IPS-18c (cell line): ENCODE results near the gene ZDHHC9.
"Not testable (repeated sequence)": the region's sequence is repeated elsewhere in the genome, so short reads cannot be mapped to it uniquely, and the experiment has no call there.

Source experiments
- H3K4me3 ChIP-seq: 2 replicates; pipeline ENCODE4 v1.7.0; 2013; ENCODE audit warnings: low read depth, mild to moderate bottlenecking, low read length, moderate library complexity; ENCODE audit not compliant: insufficient read depth
- H3K9me3 ChIP-seq: one replicate; pipeline ENCODE4 v1.6.1; 2013; ENCODE audit warnings: mild to moderate bottlenecking, low read length, moderate library complexity; ENCODE audit not compliant: control insufficient read depth, insufficient read depth

Gene ZDHHC9

GRCh38 chrX:129843459-129844306 is at the start of gene ZDHHC9:
ZDHHC9 (minus strand) TSS chrX:129843886; CDS start chrX:129841945, 1,941 bp downstream.
- H3K9me3 ChIP-seq = peaks cover 17% of the 10 kb centered on the region
- H3K4me3 ChIP-seq = peak within 1 kb of the TSS; percentile 63

- Histone ChIP-seq H3K9me3 (no peaks in the 10 kb centered on the region), H3K4me3 (no peak overlapping the region)
Measured at GRCh38 chrX:129877401-129877800, 33.7 kb upstream of the ZDHHC9 start.

DNA sequence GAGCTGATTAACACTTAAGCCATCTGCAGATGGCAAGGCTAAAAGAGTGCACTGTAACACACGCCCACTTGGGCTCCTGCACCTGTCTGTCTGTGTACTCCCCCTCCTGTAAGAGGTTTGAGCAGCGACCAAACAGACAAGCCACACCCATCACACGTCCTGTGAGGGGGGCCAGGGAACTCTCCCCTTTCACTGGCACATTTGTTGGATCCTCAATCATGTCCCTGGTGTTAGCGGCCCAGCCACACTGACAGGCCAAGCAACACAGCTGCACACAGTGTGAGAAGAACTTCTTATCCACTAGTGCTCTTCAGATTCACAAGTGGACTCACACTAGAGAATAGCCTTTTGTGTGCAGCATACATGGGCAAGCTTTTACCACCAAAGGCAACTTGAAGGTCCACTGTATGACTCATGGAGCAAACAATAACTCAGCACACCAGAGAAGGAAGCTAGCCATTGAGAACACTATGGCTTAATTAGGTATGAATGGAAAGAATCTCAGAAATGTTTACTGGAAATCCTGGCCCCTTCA is 33.2 kb upstream of the ZDHHC9 start:
- no peaks in the 10 kb centered on the region for H3K9me3 ChIP-seq
- no peak overlapping the region; the same call in 1 of the 2 replicates for H3K4me3 ChIP-seq

DNA sequence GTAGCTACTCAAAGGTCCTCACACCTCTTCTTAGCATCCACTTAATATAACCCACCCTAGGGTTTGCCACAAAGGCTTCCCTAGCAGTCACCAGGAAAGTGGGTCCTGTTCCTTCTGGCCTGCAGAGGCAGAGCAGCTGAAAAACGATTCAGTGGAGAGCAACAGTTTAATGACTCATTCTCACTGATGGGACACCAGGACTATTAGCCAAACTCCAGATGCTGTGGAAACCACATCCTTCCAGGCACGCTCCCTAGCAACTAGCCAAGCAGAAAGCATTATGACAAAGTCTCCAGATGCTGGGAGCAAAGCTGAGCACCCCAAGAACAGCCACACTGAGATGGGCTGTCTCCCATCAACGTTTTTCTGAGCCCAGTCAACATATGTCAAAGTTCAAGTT is 32.0 kb upstream of the ZDHHC9 start:
- no peaks in the 10 kb centered on the region for H3K9me3 ChIP-seq
- no peak overlapping the region for H3K4me3 ChIP-seq

DNA sequence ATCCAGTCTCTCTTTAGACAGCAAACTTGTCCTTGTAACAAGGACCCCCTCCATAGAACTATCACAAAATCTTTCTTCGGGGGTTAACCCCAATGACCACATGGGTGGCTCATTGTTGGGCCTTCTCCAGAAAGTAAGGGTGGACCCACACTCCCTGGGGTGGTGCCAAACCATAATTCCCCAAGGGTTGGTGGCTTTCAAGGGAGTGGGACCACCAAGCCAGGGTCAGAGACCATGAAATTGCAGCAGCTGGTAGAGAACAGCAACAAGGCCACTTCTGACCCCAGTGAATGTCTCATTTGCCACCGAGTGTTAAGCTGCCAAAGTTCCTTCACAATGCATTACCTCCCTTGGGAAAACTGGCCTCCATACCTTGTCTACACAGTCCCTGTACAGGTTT is 28.8 kb upstream of the ZDHHC9 start:
- Histone ChIP-seq H3K4me3 (no peak overlapping the region), H3K9me3 (no peaks in the 10 kb centered on the region)

GRCh38 chrX:129866321-129866720 is 22.6 kb upstream of the ZDHHC9 start:
- H3K9me3 ChIP-seq, H3K4me3 ChIP-seq: not testable (repeated sequence)

- H3K9me3 ChIP-seq, H3K4me3 ChIP-seq: not testable (repeated sequence)
Measured at GRCh38 chrX:129859134-129859533, 15.4 kb upstream of the ZDHHC9 start.

DNA sequence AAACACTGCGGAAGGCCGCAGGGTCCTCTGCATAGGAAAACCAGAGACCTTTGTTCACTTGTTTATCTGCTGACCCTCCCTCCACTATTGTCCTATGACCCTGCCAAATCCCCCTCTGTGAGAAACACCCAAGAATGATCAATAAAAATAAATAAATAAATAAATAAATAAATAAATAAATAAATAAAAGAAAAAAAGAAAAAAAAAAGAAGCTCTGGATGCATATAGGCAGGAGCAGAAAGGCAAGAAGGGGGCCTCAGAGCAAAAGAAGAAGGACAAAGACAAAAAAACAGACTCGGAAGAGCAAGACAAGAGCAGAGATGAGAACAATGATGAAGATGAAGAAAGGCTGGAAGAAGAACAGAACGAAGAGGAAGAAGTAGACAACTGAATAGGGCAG is 8.1 kb upstream of the ZDHHC9 start:
- H3K4me3 ChIP-seq, H3K9me3 ChIP-seq: not testable (repeated sequence)

GRCh38 chrX:129846716-129847115 is 3.0 kb upstream of the ZDHHC9 start:
- Histone ChIP-seq H3K4me3 (no peak overlapping the region), H3K9me3 (peaks cover 9% of the 10 kb centered on the region)

GRCh38 chrX:129845616-129846190 is 2.0 kb upstream of the ZDHHC9 start:
- peaks cover 19% of the 10 kb centered on the region for H3K9me3 ChIP-seq
- no peak overlapping the region for H3K4me3 ChIP-seq

DNA sequence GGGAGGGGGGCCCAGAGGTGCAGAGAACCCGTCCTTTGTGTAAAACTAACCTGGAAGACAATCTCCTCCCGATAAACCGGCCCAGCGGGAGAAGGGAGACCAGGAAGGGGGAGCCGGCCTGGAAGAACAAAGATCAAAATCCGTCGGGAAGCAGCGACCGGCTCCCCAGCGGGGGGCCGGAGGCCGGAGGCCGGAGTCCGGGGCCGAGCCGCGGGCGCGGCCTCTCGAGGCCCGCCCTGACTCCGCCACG is 552 bp downstream of the ZDHHC9 start:
- Histone ChIP-seq H3K9me3 (peaks cover 17% of the 10 kb centered on the region), H3K4me3 (peak overlapping the region; percentile 63)

DNA sequence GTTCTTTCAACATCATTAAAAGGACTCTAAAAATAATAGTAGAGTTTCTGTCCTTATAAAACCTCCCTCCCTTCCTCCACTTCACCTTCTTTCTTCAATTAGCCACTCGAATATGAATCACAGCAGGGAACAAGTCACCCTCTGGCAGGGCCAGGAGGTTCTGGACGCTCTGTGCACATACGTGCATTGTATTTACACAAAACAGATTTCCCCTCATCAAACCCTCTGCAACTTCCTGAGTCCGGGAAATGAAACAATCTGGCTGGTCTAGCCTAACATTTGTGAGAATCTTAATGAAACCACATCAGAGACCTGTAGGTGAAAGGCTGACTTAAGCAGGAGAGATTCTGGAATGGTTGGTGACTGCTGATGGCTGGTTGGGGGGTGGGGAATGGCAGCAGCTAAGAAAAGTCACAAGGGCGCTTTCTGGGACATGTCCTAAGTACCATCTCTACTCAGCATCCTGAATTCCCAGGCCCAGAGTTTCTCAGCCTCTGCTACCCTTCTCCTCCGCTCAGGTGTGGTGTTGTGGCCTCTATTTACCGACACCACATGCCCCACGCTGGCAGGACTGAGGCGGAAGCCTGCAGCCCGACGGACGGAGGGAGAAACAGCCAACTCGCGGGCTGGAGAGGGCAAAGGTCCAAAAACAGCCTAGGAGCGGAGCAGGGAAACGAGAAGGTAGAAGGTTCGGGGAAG is 1.0 kb downstream of the ZDHHC9 start:
- Histone ChIP-seq H3K9me3 (peaks cover 17% of the 10 kb centered on the region), H3K4me3 (peak overlapping the region; percentile 63)

GRCh38 chrX:129840344-129840743 is 3.3 kb downstream of the ZDHHC9 start:
- Histone ChIP-seq H3K9me3 (peaks cover 17% of the 10 kb centered on the region), H3K4me3 (no peak overlapping the region)

DNA sequence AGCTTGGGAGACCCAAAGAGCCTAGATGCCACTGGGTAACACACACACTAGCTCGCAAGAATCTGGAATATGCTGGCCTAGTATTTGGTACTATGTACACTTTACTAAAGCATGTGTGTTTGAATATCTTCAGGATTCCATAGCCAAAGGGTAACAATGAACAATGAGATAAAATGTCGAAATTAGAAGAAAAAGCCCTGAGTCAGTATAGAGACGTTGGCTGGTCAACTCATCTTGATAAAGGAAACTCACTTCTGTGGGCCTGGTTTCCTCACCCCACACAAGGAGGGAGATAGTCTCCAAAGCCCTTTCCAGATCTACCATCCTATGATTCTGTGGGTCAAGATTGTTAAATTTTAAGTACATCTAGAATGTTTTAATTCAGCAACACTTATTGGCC is 6.9 kb downstream of the ZDHHC9 start:
- H3K9me3 ChIP-seq = peaks cover 10% of the 10 kb centered on the region
- no peak overlapping the region for H3K4me3 ChIP-seq

DNA sequence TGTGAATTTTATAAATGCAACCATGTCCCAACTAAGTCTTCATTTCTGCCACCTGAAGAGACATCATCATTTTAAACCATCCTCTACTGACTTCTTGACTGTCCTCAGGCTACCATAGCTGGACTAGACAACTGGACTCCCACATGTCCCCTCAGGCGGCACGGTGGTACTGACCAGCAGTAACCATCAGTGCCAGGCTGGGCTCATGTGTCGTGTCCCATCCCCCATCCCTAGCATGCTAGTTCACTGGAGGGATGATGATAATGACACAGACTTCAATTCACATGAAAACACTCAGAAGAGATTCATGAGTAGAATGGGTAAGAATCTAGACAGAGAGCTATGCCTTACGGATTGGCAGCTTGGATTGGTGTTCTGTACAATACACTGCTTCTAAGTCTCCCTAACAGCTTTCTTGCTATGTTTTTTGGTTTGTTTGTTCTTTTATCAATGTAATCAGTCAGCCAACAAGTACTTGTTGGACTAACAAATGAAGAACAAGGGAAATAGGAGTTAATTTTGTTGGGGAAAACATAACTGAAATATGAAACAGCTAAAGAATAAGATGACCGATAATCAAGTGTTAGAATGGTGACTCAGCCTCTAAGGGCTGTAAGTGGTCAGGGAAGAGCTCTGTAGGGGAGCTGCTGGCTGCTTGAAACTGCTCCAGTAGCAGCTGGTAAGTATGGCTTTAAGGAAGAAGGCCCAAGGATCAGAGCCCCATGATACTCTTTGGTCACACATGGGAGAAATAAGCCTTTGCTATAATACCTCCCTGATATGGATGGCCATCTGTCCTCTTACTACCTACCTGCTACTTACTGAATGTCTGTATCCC is 10.3 kb downstream of the ZDHHC9 start:
- no peak overlapping the region for H3K4me3 ChIP-seq
- no peaks in the 10 kb centered on the region for H3K9me3 ChIP-seq

DNA sequence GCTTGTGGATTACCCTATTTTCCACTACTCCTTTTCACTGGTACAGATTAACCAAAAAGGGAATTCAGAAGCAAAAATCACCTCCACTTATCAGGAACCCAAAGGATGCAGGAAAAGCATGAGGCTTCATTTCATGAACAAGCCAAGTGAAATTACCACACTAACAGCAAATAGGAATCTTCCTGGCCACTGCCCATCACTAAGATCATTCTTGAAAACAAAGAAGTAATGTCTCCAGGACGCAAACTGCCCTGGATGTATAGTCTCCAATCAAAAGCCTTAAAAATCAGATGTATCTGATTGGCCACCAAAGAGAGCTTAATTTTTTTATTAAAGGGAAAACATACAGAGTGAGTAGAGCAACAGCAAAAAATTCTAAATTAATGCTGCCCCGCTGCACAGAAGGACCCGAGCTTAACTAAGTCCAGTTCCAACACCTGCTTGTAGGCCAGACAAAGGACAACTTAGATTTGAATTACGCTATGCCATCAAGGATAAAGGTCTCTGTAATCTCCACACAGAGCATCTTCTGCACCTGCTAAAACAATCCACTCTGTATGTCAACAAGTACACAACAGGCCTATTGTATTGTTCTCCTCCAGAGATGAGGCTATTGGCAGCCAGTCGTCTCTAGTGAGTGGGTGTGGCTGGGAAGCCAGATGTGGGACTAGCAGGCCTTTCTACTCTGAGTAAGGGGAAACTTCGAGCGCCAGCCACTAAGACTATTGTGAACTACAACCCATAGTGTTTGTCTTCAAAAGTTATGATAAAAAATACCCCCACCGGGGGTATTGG is 12.4 kb downstream of the ZDHHC9 start:
- no peak overlapping the region for H3K4me3 ChIP-seq
- no peaks in the 10 kb centered on the region for H3K9me3 ChIP-seq

- H3K9me3 ChIP-seq = peaks cover 2% of the 10 kb centered on the region
- no peak overlapping the region for H3K4me3 ChIP-seq
Measured at GRCh38 chrX:129830494-129830893, 13.2 kb downstream of the ZDHHC9 start.
